Stimulated activated CD8-positive, alpha-beta memory T cell treated with anti-CD3 and anti-CD28 coated beads, Interleukin-4, amount 100 ng/mL, for 48 hours (primary cell): Measurements from ENCODE around the gene ERCC5.

Experiments used
- DNase-seq: peaks from one replicate; pipeline ENCODE4 v3.0.0-alpha.2; 2020

The ERCC5 gene

DNA sequence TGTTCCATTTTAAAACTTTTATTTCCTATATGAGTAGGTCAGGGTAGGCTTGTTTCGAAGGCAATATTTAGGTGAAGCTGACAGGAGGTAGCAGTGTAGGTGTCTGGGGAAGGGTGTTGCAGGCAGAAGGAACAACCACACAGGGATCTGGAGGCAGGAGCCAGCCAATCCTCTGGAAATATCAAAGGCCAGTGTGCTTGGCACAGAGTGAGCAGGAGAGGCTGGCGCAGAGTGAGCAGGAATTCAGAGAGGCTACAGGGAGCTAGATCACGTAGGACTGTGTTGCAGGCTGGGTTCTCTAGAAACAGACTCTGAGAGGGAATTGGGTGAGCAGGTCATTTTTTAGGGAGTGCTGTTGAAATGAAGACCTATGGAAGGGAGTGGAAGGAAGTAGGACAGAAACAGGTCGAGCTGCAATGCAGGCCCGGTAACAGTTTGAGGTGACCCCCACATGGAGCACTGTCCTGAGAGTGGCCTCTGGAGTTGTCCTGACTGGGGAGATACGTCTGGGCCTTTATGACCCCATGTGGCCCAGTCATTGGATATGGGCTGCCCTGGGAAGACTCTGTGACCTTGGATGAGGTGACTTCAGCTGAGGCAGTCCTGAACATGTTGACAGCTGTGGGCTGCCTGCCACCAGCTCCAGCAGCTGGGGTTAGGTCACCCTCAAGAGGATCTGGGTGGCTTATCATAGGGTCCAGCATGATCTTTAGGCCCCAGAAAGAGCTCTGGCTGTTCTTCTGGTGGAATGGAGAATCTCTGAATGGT is 51.7 kb downstream of the ERCC5 start:
- DNase-seq, result no peak

GRCh38 chr13:102900193-102900608 is 54.4 kb downstream of the ERCC5 start:
- DNase-seq, result no peak

- DNase-seq, result no peak
Measured at GRCh38 chr13:102901056-102901455, 55.2 kb downstream of the ERCC5 start.

DNA sequence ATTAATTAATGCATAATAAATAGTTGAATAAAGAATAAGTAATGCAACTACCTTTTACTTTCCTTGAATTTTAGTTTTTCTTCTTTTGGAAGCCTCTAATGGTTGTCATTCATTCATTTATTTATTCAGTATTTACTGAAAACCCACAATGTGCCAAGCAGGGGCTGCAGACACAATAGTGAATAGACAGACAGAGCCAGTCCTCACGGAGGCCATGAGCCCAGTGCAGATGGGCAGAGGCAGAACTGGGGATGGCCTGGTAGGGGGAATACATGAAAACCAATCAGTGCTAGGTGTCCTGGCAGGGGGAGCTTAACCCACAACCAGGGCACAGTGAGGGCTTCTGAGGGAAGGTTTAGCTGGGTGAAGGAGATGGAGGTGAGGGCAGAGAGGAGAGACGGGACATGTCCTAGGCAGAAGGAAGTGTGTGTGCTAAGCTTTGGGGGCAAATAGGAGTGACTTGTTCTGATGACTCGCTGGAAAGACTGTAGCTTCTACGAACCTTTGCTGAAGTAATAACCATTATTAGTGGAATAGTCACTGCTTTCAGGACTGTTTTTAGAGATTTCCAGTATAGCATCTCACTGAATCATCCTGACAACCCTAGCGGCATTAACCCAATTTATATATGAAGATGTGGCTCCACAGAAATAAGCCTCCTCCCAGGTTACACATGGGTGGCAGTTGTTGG is 55.9 kb downstream of the ERCC5 start:
- no peak for DNase-seq

- DNase-seq, result no peak
Measured at GRCh38 chr13:102902789-102903347, 57.0 kb downstream of the ERCC5 start.

- DNase-seq, result no peak
Measured at GRCh38 chr13:102903659-102904407, 58.0 kb downstream of the ERCC5 start.

DNA sequence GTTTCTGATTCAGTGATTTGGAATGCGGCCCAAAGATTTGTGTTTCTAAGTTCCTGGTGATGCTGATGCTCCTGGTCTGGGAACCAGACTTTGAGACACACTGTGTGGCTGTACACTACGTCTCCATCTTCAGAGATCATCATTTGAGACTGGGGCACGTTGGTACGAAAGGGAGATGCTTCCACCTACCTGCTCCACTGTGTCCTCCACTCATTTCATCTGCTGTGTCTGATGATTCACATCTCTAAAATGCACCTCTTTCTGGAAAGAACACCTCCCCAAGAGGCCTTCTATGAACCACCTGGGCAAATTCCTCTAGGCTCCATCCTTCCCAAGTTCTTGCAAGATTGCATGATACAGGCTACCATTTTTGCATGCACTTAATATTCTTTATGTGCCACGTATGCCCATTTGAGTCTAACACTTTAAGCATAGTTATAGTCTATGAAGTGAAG is 58.6 kb downstream of the ERCC5 start:
- no peak for DNase-seq

DNA sequence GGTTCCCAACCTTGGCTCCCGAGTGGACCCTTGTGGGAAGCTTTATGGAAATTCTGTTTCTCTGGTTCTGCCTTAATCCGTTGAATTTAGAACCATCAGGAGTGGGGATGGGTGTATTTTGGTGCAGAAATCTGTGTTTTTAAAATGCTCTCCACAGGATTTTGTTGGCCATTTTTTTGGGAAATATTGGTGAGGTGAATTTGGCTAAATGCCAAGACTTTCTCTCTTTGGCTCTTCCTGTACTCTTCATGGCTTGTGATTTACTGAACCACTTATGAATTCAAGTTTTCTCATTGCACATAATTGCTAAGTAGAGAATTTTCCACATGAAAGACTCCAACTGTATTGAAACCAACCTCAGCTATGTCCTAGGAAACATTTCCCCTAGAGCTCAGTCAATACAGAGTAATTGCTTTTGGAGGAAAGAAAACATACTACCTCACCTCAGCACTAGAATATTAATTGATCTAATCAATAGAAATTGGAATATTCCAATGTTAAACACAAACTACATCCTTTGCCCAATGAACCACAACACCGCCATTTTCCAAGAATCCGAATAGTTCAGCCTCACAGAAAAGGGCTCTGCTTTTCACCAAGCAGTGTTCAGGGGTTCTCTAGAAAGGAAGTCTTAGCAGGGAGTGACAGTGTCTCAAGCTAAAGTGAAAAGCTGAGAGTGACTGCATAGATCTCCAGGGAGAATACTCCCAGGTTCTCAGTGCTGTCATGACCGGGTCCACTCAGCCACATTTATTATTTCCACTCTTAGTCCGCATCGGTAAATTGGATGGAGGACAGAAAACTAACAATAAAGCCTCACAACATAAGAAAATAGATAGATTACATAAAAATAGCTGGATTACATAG is 60.3 kb downstream of the ERCC5 start:
- no peak for DNase-seq

DNA sequence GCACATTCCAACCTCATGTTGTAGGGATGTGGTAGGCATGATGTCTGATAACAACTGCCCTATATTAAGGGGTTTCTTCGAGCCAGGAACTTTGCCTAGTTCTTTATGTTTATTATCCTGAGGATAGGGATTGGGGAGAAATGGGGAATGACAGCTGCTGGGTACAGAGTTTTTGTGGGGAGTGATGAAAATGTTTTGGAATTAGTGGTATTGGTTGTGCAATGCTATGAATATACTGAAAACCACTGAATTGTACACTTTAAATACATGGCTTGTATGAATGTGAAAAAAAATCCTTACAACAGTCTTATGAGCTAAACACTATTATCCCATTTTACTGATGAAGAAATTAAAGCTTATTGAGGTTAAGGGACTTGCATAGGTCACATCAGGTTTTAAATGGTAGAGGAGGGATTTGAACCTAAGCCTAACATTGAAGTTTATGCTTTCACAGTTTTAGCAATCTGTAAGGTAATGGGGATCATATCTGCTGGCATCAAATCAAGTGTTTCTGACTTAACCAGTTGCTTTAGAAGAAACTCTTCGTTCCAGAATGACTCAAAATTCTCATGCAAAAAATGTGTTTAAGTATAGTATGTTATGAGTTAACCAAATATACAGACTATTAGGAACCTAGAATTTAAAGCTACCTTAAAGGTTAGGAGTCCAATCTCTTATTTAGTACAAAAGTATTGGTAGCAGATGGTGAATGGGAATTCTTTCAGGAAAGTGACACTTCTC is 61.4 kb downstream of the ERCC5 start:
- no peak for DNase-seq

DNA sequence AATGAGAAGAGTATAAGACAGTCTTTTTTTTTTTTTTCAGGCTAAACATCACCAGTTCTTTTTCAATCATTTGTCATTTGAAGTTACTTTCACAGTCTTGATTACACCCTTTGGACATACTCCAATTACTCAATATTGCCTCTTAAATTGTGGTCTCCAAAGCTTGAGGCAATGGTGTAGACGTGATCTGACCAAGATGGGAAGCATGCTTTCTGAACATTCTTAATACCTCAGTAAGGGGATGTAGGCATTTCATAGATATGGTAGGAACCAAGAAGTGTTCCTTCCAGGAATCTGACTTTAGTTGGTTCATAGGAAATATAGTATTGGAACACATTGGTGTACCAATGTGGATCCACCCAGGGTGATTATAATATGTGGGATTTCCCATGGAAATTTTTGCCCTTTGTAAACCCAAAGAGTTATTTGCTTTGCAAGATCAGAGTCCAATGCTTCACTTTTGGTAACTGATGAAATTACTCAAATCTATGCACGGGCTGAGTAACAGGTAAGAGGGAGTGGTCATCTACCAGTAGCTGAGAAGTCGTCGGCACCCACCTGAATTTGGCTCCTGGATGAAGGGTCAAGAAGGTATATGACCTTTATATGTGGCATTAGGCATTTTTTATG is 62.2 kb downstream of the ERCC5 start:
- DNase-seq, result no peak

GRCh38 chr13:102909971-102910370 is 64.1 kb downstream of the ERCC5 start:
- DNase-seq, result no peak

- no peak for DNase-seq
Measured at GRCh38 chr13:102911336-102911735, 65.5 kb downstream of the ERCC5 start.

DNA sequence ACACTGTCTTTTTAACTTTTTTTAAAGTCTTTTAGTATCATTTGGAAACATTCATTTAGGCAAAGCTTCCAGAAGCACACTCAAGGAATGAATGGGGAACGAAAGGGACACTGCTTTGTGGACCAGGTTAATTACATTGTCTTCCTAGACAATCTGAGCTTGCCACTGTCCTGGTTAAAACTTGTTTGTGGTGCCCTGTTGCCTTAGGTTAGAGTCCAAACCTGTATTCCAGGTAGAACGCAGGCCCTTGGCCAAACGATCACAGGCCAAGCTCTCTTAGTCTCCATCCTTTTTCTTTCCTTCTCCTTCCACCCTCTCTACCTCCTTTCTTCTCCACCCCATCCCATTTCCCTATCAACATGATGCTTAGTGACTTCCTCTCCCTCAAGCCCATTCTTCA is 66.8 kb downstream of the ERCC5 start:
- DNase-seq, result no peak

DNA sequence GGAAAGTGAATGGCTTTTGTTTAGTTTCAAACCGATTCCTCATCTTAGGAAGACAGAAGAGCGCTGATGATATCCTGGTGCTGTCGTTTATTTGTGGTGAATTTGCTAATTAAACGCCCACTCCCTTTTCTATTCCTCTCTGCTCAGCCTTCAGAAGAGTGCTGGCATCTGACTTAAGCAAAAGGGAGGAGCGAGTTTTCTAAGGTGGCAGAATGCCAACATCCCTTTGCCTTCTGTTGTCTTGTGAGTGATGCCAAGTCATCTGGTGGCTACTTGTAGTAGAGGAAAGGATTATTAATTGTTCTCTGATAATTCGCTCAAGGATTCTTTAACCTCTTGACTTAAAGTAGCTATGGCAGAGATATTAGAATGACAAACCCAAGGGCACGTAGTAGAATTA is 68.1 kb downstream of the ERCC5 start:
- DNase-seq, result no peak

DNA sequence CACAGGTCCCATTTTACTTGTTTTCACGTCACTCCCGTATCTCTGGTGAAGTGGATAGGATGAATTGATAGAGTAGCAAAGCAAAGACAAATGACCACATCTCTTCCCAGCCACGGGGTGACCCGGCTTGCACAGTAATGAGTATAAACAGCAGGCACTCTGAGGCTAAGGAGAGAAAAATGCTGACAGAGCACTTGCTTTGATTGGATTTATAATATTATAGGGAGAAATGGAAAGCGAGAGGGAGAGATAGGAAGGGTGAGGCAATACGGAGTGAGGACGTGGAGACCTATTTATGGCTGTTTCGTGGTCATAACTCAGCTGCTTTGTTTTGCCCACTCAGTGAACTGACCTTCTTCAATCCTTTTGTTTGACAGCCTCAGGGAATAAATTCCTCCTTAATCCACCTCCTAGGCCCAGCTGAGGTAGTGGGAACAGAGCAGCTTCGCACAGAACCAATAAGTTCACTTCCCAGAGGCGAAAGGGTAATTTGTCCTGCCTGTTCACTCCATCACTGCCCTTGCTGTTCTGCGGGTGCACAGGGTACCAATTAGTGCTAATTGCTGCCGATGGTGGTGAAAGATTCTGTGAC is 68.6 kb downstream of the ERCC5 start:
- DNase-seq, result no peak

GRCh38 chr13:102915393-102915930 is 69.6 kb downstream of the ERCC5 start:
- DNase-seq, result no peak

DNA sequence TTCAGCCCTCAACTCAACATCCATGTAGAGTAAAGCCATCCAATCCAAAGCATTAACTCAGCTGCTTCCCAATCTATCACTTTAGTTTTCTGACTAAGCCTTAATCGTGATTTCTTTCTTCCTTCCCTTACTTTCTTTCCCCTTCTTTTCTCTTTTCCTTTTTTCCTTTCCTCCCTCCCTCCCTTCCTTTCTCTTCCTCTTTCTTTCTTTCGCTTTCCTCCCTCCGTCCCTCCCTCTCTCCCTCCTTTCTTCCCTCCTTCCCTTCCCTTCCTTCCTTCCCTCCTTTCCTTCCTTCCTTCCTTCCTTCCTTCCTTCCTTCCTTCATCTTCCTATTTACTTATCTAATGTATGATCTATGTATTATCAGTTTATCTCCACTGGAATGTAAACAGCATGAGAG is 71.2 kb downstream of the ERCC5 start:
- no peak for DNase-seq

DNA sequence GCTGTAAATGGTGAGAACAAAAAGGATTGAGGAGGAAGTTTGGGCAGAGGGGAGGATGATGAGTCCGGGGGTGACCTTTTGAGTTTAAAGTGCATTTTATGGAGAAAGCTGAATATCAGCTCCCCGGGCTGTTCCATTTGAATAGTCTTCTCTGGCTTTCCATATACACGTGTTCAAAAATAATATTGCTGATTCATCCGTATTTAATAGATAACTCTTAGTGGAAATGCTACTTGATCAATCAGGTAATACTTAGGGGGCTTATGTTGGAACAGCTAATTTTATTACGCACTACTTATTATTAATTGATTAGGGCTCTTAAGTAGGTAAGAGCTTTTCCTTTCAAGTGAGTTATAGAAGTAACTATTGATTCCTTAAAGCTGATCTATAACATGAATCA is 76.4 kb downstream of the ERCC5 start:
- DNase-seq, result no peak
